NCI-H1417 (cell line): ENCODE results near the gene HEPN1.

Experiments used
- DNase-seq, 3 experiments: peaks; one replicate each; lab custom pipeline; 2025; lab: John Stamatoyannopoulos, UW

The HEPN1 gene

GRCh38 chr11:124918950-124919349, at the start of gene HEPN1:
HEPN1 (plus strand) TSS chr11:124919250.
- no peak for DNase-seq

- DNase-seq = no peak
Observed at GRCh38 chr11:124869331-124869730, 49.7 kb upstream of the HEPN1 start.

GRCh38 chr11:124869856-124870387, 49.1 kb upstream of the HEPN1 start:
- no peak for DNase-seq

- no peak for DNase-seq
Observed at GRCh38 chr11:124870430-124870829, 48.6 kb upstream of the HEPN1 start.

GRCh38 chr11:124872280-124872679, 46.8 kb upstream of the HEPN1 start:
- peak in 1 of 3 experiments; percentile 37 for DNase-seq

GRCh38 chr11:124872741-124873140, 46.3 kb upstream of the HEPN1 start:
- no peak for DNase-seq

- DNase-seq = no peak
Observed at GRCh38 chr11:124873951-124874350, 45.1 kb upstream of the HEPN1 start.

- DNase-seq = no peak
Observed at GRCh38 chr11:124874571-124875255, 44.3 kb upstream of the HEPN1 start.

- DNase-seq = peak in 1 of 3 experiments; percentile 39
Observed at GRCh38 chr11:124875401-124875800, 43.6 kb upstream of the HEPN1 start.

GRCh38 chr11:124875943-124876817, 42.9 kb upstream of the HEPN1 start:
- peak; percentile 38 to 95 (median 93) for DNase-seq

GRCh38 chr11:124876818-124877630, 42.0 kb upstream of the HEPN1 start:
- DNase-seq = no peak

GRCh38 chr11:124877631-124877909, 41.5 kb upstream of the HEPN1 start:
- no peak for DNase-seq

- DNase-seq = no peak
Observed at GRCh38 chr11:124877910-124878758, 40.9 kb upstream of the HEPN1 start.

- no peak for DNase-seq
Observed at GRCh38 chr11:124878759-124879492, 40.1 kb upstream of the HEPN1 start.

- DNase-seq = no peak
Observed at GRCh38 chr11:124879493-124880289, 39.4 kb upstream of the HEPN1 start.

- no peak for DNase-seq
Observed at GRCh38 chr11:124880290-124880611, 38.8 kb upstream of the HEPN1 start.

- DNase-seq = no peak
Observed at GRCh38 chr11:124880958-124881357, 38.1 kb upstream of the HEPN1 start.

GRCh38 chr11:124882339-124883071, 36.5 kb upstream of the HEPN1 start:
- no peak for DNase-seq

GRCh38 chr11:124884340-124884739, 34.7 kb upstream of the HEPN1 start:
- no peak for DNase-seq
